Activated naive CD8-positive, alpha-beta T cell treated with anti-CD3 and anti-CD28 coated beads, Interleukin-2, amount 50 U/mL, for 24 hours (primary cell): ENCODE data around the gene VAMP5.

Source experiments
- ATAC-seq: fragments of 150-1000 bp; cut with Tn5 transposase; one replicate; pipeline ENCODE4 v1.10.0; 2021
- DNase-seq: peaks from one replicate; pipeline ENCODE4 v3.0.0; 2021
- H3K27ac Mint-ChIP-seq: one replicate; pipeline ENCODE4 v1.8.0; 2021; ENCODE audit warnings: mild to moderate bottlenecking, mixed read lengths
- H3K27me3 Mint-ChIP-seq: one replicate; pipeline ENCODE4 v1.8.0; 2021; ENCODE audit warnings: mixed read lengths
- H3K36me3 Mint-ChIP-seq: one replicate; pipeline ENCODE4 v1.8.0; 2021; ENCODE audit warnings: low read depth, mixed read lengths
- H3K4me1 Mint-ChIP-seq: one replicate; pipeline ENCODE4 v1.8.0; 2021; ENCODE audit warnings: mixed read lengths
- H3K4me3 Mint-ChIP-seq: one replicate; pipeline ENCODE4 v1.8.0; 2021; ENCODE audit warnings: mild to moderate bottlenecking, moderate library complexity, mixed read lengths
- H3K9me3 Mint-ChIP-seq: one replicate; pipeline ENCODE4 v1.8.0; 2021; ENCODE audit warnings: mixed read lengths

Gene VAMP5

GRCh38 chr2:85561280-85562212 lies 22.7 kb upstream of the VAMP5 start, which contains the start of gene GGCX:
Gene GGCX (minus strand): TSS chr2:85561493. CDS start chr2:85561428, 65 bp downstream.
- H3K9me3 Mint-ChIP-seq: no peaks in the 10 kb centered on the region
- ATAC-seq (peak; percentile 96), DNase-seq (peak; percentile 97)
- peak within 1 kb of the TSS; percentile 94 for H3K27ac Mint-ChIP-seq
- peaks cover 7% of the 10 kb centered on the region for H3K36me3 Mint-ChIP-seq
- no peaks in the 10 kb centered on the region for H3K27me3 Mint-ChIP-seq
- peak within 1 kb of the TSS; percentile 94 for H3K4me3 Mint-ChIP-seq
- H3K4me1 Mint-ChIP-seq: peaks cover 43% of the 10 kb centered on the region

GRCh38 chr2:85564144-85564563 lies 20.1 kb upstream of the VAMP5 start:
- no peaks in the 10 kb centered on the region for H3K27me3 Mint-ChIP-seq
- no peaks in the 10 kb centered on the region for H3K9me3 Mint-ChIP-seq
- DNase-seq (no peak), ATAC-seq (no peak)
- H3K4me1 Mint-ChIP-seq: peaks cover 30% of the 10 kb centered on the region
- H3K27ac Mint-ChIP-seq: no peak overlapping the region
- no peak overlapping the region for H3K4me3 Mint-ChIP-seq
- H3K36me3 Mint-ChIP-seq: no peaks in the 10 kb centered on the region

GRCh38 chr2:85566265-85566664 lies 18.0 kb upstream of the VAMP5 start:
- no peaks in the 10 kb centered on the region for H3K27me3 Mint-ChIP-seq
- no peaks in the 10 kb centered on the region for H3K9me3 Mint-ChIP-seq
- H3K27ac Mint-ChIP-seq: no peak overlapping the region
- H3K4me1 Mint-ChIP-seq: peaks cover 15% of the 10 kb centered on the region
- H3K36me3 Mint-ChIP-seq: no peaks in the 10 kb centered on the region
- DNase-seq (no peak), ATAC-seq (no peak)
- no peak overlapping the region for H3K4me3 Mint-ChIP-seq

GRCh38 chr2:85575739-85576138 lies 8.5 kb upstream of the VAMP5 start:
- ATAC-seq (no peak), DNase-seq (no peak)
- H3K27me3 Mint-ChIP-seq: no peaks in the 10 kb centered on the region
- no peaks in the 10 kb centered on the region for H3K9me3 Mint-ChIP-seq
- peaks cover 20% of the 10 kb centered on the region for H3K4me1 Mint-ChIP-seq
- no peak overlapping the region for H3K4me3 Mint-ChIP-seq
- H3K36me3 Mint-ChIP-seq: peaks cover 2% of the 10 kb centered on the region
- H3K27ac Mint-ChIP-seq: no peak overlapping the region

- no peak for ATAC-seq
- no peaks in the 10 kb centered on the region for H3K9me3 Mint-ChIP-seq
- no peak for DNase-seq
- peaks cover 6% of the 10 kb centered on the region for H3K36me3 Mint-ChIP-seq
- H3K4me3 Mint-ChIP-seq: peak overlapping the region; percentile 94
- peaks cover 20% of the 10 kb centered on the region for H3K4me1 Mint-ChIP-seq
- peak overlapping the region; percentile 85 for H3K27ac Mint-ChIP-seq
- H3K27me3 Mint-ChIP-seq: no peaks in the 10 kb centered on the region
Measured at GRCh38 chr2:85577063-85577385, 7.2 kb upstream of the VAMP5 start.

GRCh38 chr2:85577386-85578242 lies 6.6 kb upstream of the VAMP5 start, which contains the start of gene VAMP8:
Gene VAMP8 (plus strand): TSS chr2:85577586. CDS start chr2:85577647, 61 bp downstream.
- Mint-ChIP-seq H3K9me3 (no peaks in the 10 kb centered on the region), H3K4me1 (peaks cover 22% of the 10 kb centered on the region), H3K36me3 (peaks cover 6% of the 10 kb centered on the region), H3K27me3 (no peaks in the 10 kb centered on the region), H3K4me3 (peak within 1 kb of the TSS; percentile 94), H3K27ac (peak within 1 kb of the TSS; percentile 85)
- ATAC-seq: peak; percentile 81
- DNase-seq: peak; percentile 73

GRCh38 chr2:85578243-85579180 lies 5.7 kb upstream of the VAMP5 start:
- H3K9me3 Mint-ChIP-seq: no peaks in the 10 kb centered on the region
- ATAC-seq: peak; percentile 42
- peaks cover 8% of the 10 kb centered on the region for H3K36me3 Mint-ChIP-seq
- H3K4me1 Mint-ChIP-seq: peaks cover 30% of the 10 kb centered on the region
- H3K27me3 Mint-ChIP-seq: no peaks in the 10 kb centered on the region
- H3K4me3 Mint-ChIP-seq: peak overlapping the region; percentile 94
- peak overlapping the region; percentile 85 for H3K27ac Mint-ChIP-seq
- peak; percentile 37 for DNase-seq

- peak overlapping the region; percentile 85 for H3K27ac Mint-ChIP-seq
- no peaks in the 10 kb centered on the region for H3K9me3 Mint-ChIP-seq
- H3K36me3 Mint-ChIP-seq: peaks cover 9% of the 10 kb centered on the region
- H3K27me3 Mint-ChIP-seq: no peaks in the 10 kb centered on the region
- peaks cover 36% of the 10 kb centered on the region for H3K4me1 Mint-ChIP-seq
- peak overlapping the region; percentile 94 for H3K4me3 Mint-ChIP-seq
- ATAC-seq: no peak
- DNase-seq: no peak
Measured at GRCh38 chr2:85579266-85579935, 4.8 kb upstream of the VAMP5 start.

GRCh38 chr2:85580206-85580605 lies 4.0 kb upstream of the VAMP5 start:
- Mint-ChIP-seq H3K4me3 (no peak overlapping the region), H3K4me1 (peaks cover 41% of the 10 kb centered on the region), H3K27me3 (no peaks in the 10 kb centered on the region), H3K36me3 (peaks cover 9% of the 10 kb centered on the region), H3K9me3 (no peaks in the 10 kb centered on the region), H3K27ac (no peak overlapping the region)
- DNase-seq (no peak), ATAC-seq (no peak)

- Mint-ChIP-seq H3K9me3 (no peaks in the 10 kb centered on the region), H3K36me3 (peaks cover 9% of the 10 kb centered on the region), H3K4me3 (no peak overlapping the region), H3K4me1 (peaks cover 47% of the 10 kb centered on the region), H3K27ac (peak overlapping the region; percentile 29), H3K27me3 (no peaks in the 10 kb centered on the region)
- DNase-seq (no peak), ATAC-seq (no peak)
Measured at GRCh38 chr2:85582492-85582891, 1.7 kb upstream of the VAMP5 start.

GRCh38 chr2:85583667-85584353 lies 421 bp upstream of the VAMP5 start:
- Mint-ChIP-seq H3K27ac (peak overlapping the region; percentile 87), H3K4me1 (peaks cover 50% of the 10 kb centered on the region), H3K9me3 (no peaks in the 10 kb centered on the region), H3K4me3 (peak overlapping the region; percentile 84), H3K27me3 (no peaks in the 10 kb centered on the region), H3K36me3 (peaks cover 9% of the 10 kb centered on the region)
- DNase-seq (no peak), ATAC-seq (peak; percentile 1)

GRCh38 chr2:85584857-85585780 lies 888 bp downstream of the VAMP5 start:
- ATAC-seq (peak; percentile 78), DNase-seq (peak; percentile 22)
- H3K36me3 Mint-ChIP-seq: peaks cover 7% of the 10 kb centered on the region
- H3K4me1 Mint-ChIP-seq: peaks cover 41% of the 10 kb centered on the region
- H3K27ac Mint-ChIP-seq: peak overlapping the region; percentile 90
- H3K4me3 Mint-ChIP-seq: peak overlapping the region; percentile 84
- H3K9me3 Mint-ChIP-seq: no peaks in the 10 kb centered on the region
- H3K27me3 Mint-ChIP-seq: no peaks in the 10 kb centered on the region
